GM19023 (cell line): ENCODE data around the gene IRX5.

Experiments used
- ATAC-seq: cut with Tn5 transposase; IDR thresholded peaks from one replicate; pipeline ENCODE4 v1.9.1; 2021; ENCODE audit warnings: mild to moderate bottlenecking, moderate library complexity; ENCODE audit not compliant: unreplicated experiment

IRX5 gene

GRCh38 chr16:54929090-54930004, 1.3 kb upstream of the IRX5 start:
- ATAC-seq = peak; percentile 90

- no peak for ATAC-seq
These were observed 129 bp downstream of the IRX5 start for GRCh38 chr16:54930869-54931119.

GRCh38 chr16:54931120-54932014, 702 bp downstream of the IRX5 start:
- no peak for ATAC-seq

- ATAC-seq = no peak
These were observed 1.5 kb downstream of the IRX5 start for GRCh38 chr16:54932021-54932660.

GRCh38 chr16:54932737-54933254, 2.1 kb downstream of the IRX5 start:
- no peak for ATAC-seq

- no peak for ATAC-seq
These were observed 2.8 kb downstream of the IRX5 start for GRCh38 chr16:54933281-54934011.

- ATAC-seq = no peak
These were observed 4.0 kb downstream of the IRX5 start for GRCh38 chr16:54934481-54935265.

- ATAC-seq = no peak
These were observed 4.8 kb downstream of the IRX5 start for GRCh38 chr16:54935266-54935968.

- ATAC-seq = no peak
These were observed 5.7 kb downstream of the IRX5 start for GRCh38 chr16:54936201-54936978.

- ATAC-seq = no peak
These were observed 6.5 kb downstream of the IRX5 start for GRCh38 chr16:54936979-54937670.

- no peak for ATAC-seq
These were observed 7.1 kb downstream of the IRX5 start for GRCh38 chr16:54937671-54938211.

- ATAC-seq = no peak
These were observed 7.8 kb downstream of the IRX5 start for GRCh38 chr16:54938212-54939028.

GRCh38 chr16:54939029-54939346, 8.3 kb downstream of the IRX5 start:
- no peak for ATAC-seq

- no peak for ATAC-seq
These were observed 9.0 kb downstream of the IRX5 start for GRCh38 chr16:54939510-54940278.

- ATAC-seq = no peak
These were observed 9.6 kb downstream of the IRX5 start for GRCh38 chr16:54940279-54940604.

GRCh38 chr16:54942353-54942943, 11.8 kb downstream of the IRX5 start:
- no peak for ATAC-seq
